COLO668 (cell line): ENCODE results near the gene VPS41.

Experiments used
- DNase-seq: peaks from one replicate; lab custom pipeline; 2025; ENCODE audit not compliant: unreplicated experiment; lab: John Stamatoyannopoulos, UW

Gene VPS41

DNA sequence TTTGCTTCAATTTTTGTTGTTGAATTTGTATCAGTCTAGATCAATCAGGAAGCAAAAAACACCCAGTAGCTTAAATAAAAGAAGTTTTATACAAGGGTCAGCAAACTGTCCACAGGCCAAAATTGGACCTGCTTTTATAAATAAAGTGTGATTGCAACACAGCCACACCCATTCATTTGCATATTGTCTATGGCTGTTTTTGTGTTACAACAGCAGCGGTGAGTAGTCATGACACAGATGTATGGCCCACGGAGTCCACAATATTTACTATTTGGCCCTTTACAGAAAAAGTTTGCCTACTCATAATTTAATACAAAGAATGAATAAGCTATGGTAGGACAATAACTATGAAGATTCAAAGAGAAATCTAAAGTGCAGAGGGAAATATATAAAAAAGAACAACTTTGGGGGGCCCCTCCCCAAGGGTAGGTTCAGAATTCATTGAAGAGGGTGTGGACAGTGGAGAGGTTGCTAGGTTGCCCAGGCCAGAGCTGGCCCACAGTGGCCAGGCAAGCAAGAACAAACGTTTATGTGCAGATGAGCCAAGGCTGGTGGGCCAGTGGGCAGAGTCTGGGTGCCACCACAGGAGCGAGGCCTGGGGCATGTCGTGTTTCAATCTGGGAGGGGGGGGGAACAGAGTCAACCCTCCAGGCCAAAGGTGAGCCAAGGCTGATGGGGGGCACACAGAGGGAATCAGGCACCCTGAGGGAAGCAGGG is 230.9 kb downstream of the VPS41 start:
- DNase-seq, result no peak

DNA sequence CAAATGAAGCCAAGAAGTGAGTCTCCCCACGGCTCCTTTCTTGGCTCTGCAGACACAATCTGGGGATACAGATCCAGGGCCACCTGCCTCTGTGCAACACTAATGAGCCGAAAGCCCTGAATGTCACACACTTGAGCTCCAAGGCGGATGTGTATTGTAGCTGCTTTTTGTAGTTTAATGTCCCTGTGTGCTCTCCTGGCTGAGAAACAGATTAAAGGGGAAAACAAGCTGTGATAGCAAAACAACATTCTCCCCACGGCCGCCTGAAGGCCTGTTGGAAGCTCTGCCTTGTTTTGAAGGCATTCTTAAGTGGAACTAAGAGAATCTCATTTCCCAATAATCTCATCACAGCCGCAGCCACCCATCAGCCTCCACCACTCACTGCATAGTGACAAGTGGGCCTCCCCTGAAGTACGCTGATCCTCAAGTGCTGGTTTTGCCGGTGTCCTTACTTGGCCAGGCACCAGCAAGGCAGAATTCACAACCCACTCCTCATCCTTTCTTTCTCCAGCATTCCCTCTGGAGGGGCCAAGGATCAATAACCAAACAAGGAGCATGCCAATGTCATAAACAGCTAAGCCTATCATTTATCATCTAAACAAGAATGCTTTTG is 233.4 kb downstream of the VPS41 start:
- DNase-seq, result no peak

DNA sequence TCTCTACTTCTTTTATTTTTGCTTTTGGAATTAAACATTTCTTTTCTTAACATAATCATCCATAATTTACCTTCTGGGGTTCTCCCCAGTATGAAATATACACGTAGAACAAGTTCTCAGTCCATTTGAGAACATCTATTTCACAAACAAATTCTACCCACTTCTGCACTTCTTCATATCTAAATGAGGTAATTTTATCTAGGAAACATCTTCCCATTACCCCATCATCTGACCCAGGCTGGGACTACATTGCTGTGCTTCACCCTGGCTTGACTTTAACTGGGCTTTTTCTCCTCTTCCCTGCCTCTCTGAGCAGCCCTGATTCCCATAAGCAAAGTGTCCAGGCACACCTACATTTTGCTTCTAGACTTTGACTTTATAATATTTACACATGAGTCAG is 234.5 kb downstream of the VPS41 start:
- DNase-seq, result no peak

DNA sequence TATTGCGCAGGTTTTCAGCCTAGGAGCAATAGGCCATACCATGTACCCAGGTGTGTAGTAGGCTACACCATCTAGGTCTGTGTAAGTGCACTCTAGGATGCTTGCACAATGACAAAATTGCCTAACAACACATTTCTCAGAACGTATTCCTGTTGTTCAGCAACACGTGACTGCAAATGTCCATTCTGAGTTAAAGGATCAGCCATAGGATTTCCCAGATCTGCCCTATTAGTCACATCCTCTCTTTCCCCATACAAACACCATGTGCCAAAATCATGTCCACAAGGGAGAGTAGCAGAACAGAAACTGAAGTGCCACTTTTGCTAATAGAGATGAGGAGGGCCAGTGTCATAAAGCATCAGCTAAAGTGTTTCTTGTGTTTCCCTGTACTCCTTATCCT is 235.2 kb downstream of the VPS41 start:
- no peak for DNase-seq
